ENCODE data around the gene OLFM3. TPM values are rescaled to one million over a fixed set of nuclear protein-coding genes. Genes with fewer than 3 reads are reported as not detected.

Gene OLFM3
- total RNA-seq, 1 experiment from 2014 or later, result not detected

DNA sequence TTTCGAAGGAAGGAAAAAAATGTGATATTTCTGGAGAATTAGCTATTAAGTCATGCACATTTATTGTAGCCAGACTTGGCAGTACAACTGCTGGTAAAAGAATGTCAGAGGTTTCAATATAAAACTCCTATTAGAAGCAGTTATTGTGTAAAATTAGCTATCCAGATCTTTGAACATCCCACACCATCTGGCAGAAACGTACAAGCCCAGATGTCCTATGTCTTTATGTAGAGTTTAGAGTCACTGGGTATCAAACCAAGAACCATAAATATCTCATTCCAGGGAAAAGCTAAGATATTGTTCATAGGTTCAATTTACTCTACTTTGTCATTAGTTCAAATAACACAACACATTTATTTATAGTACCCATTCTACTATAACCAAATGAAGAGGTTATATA lies 31.4 kb downstream of the OLFM3 start:
- no TSS peak for BruUV-seq (replicated peaks)
- Histone ChIP-seq H3K79me2 (ENCODE audit: insufficient read depth, low read length) (no peaks in the 10 kb centered on the region), H3K27me3 (ENCODE audit: insufficient read depth, low read length) (no peaks in the 10 kb centered on the region), H4K20me1 (ENCODE audit: insufficient read depth) (no peaks in the 10 kb centered on the region), H3K27ac (ENCODE audit: low read depth, low read length) (no peak overlapping the region), H3K36me3 (ENCODE audit: control insufficient read depth in 1 of 2, insufficient read depth in 2 of 2, low read length in 2 of 2) (no peaks in the 10 kb centered on the region), H3K4me3 (replicated peaks in 1 of 2; ENCODE audit: low read depth in 1 of 2, low read length in 2 of 2) (no peak overlapping the region), H3K9me3 (ENCODE audit: control insufficient read depth in 1 of 2, insufficient read depth in 1 of 2, low read depth in 1 of 2, low read length in 2 of 2) (no peaks in the 10 kb centered on the region), H3K4me1 (ENCODE audit: control insufficient read depth in 1 of 2, insufficient read depth in 2 of 2, low read length in 2 of 2) (no peaks in the 10 kb centered on the region), H2AFZ (ENCODE audit: low read depth, low read length, poor library complexity, severe bottlenecking) (no peak overlapping the region), H3K9ac (ENCODE audit: low read length) (no peak overlapping the region), H3K4me2 (ENCODE audit: low read length) (no peak overlapping the region), H3K9me2 (ENCODE audit: insufficient read depth) (no peaks in the 10 kb centered on the region)
- DNase-seq (ENCODE audit: low read depth, low spot score) (no peak), ATAC-seq (no peak)
- CTCF ChIA-PET, result no interaction called here
- POLR2A ChIA-PET, result no interaction called here
- RAD21 ChIA-PET (ENCODE audit: low non-redundant PET in 1 of 2, low total read pairs in 2 of 2, uncharacterized antibody in 2 of 2, unreplicated experiment in 2 of 2), result no interaction called here
- intact Hi-C loops (cut with micrococcal nuclease), result no loop called here
- no peak for TF ChIP-seq RAD21 (IDR thresholded peaks at IDR 0.05; ENCODE audit: low read depth)
- TF ChIP-seq ZFX (IDR thresholded peaks at IDR 0.05), result no peak
- no peak for TF ChIP-seq SIN3A (IDR thresholded peaks at IDR 0.05; ENCODE audit: low read depth)
- TF ChIP-seq, protein P1, sequence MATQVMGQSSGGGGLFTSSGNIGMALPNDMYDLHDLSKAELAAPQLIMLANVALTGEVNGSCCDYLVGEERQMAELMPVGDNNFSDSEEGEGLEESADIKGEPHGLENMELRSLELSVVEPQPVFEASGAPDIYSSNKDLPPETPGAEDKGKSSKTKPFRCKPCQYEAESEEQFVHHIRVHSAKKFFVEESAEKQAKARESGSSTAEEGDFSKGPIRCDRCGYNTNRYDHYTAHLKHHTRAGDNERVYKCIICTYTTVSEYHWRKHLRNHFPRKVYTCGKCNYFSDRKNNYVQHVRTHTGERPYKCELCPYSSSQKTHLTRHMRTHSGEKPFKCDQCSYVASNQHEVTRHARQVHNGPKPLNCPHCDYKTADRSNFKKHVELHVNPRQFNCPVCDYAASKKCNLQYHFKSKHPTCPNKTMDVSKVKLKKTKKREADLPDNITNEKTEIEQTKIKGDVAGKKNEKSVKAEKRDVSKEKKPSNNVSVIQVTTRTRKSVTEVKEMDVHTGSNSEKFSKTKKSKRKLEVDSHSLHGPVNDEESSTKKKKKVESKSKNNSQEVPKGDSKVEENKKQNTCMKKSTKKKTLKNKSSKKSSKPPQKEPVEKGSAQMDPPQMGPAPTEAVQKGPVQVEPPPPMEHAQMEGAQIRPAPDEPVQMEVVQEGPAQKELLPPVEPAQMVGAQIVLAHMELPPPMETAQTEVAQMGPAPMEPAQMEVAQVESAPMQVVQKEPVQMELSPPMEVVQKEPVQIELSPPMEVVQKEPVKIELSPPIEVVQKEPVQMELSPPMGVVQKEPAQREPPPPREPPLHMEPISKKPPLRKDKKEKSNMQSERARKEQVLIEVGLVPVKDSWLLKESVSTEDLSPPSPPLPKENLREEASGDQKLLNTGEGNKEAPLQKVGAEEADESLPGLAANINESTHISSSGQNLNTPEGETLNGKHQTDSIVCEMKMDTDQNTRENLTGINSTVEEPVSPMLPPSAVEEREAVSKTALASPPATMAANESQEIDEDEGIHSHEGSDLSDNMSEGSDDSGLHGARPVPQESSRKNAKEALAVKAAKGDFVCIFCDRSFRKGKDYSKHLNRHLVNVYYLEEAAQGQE (IDR thresholded peaks at IDR 0.05; ENCODE audit: low read depth), result no peak
- TF ChIP-seq, protein P2, sequence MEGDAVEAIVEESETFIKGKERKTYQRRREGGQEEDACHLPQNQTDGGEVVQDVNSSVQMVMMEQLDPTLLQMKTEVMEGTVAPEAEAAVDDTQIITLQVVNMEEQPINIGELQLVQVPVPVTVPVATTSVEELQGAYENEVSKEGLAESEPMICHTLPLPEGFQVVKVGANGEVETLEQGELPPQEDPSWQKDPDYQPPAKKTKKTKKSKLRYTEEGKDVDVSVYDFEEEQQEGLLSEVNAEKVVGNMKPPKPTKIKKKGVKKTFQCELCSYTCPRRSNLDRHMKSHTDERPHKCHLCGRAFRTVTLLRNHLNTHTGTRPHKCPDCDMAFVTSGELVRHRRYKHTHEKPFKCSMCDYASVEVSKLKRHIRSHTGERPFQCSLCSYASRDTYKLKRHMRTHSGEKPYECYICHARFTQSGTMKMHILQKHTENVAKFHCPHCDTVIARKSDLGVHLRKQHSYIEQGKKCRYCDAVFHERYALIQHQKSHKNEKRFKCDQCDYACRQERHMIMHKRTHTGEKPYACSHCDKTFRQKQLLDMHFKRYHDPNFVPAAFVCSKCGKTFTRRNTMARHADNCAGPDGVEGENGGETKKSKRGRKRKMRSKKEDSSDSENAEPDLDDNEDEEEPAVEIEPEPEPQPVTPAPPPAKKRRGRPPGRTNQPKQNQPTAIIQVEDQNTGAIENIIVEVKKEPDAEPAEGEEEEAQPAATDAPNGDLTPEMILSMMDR (IDR thresholded peaks at IDR 0.05 in 2 of 3, conservative IDR thresholded peaks at IDR 0.05 in 1 of 3; ENCODE audit: borderline replicate concordance in 1 of 3, insufficient read depth in 1 of 3, low read depth in 2 of 3, low read length in 2 of 3), result no peak
- TF ChIP-seq POLR2A (IDR thresholded peaks at IDR 0.05; ENCODE audit: borderline replicate concordance, extremely low read depth, insufficient read depth, insufficient read length), result no peak
- TF ChIP-seq SP1 (IDR thresholded peaks at IDR 0.05; ENCODE audit: low read depth), result no peak
- no peak for TF ChIP-seq YY1 (IDR thresholded peaks at IDR 0.05; ENCODE audit: extremely low read depth, insufficient replicate concordance, low read depth, low read length)
- TF ChIP-seq FOSL1 (IDR thresholded peaks at IDR 0.05; ENCODE audit: low read depth), result no peak
- TF ChIP-seq ZNF274 (IDR thresholded peaks at IDR 0.05; ENCODE audit: low read depth, low read length), result no peak
- TF ChIP-seq ELF1 (IDR thresholded peaks at IDR 0.05; ENCODE audit: borderline replicate concordance, low read depth), result no peak
- no peak for TF ChIP-seq EZH2 (IDR thresholded peaks at IDR 0.05)
- TF ChIP-seq CEBPB (IDR thresholded peaks at IDR 0.05; ENCODE audit: low read depth), result no peak
- TF ChIP-seq JUND (IDR thresholded peaks at IDR 0.05), result no peak
